ENCODE results near the gene MCM6.
"Not testable (repeated sequence)": the region's sequence is repeated elsewhere in the genome, so short reads cannot be mapped to it uniquely, and the experiment has no call there.

Gene MCM6

DNA sequence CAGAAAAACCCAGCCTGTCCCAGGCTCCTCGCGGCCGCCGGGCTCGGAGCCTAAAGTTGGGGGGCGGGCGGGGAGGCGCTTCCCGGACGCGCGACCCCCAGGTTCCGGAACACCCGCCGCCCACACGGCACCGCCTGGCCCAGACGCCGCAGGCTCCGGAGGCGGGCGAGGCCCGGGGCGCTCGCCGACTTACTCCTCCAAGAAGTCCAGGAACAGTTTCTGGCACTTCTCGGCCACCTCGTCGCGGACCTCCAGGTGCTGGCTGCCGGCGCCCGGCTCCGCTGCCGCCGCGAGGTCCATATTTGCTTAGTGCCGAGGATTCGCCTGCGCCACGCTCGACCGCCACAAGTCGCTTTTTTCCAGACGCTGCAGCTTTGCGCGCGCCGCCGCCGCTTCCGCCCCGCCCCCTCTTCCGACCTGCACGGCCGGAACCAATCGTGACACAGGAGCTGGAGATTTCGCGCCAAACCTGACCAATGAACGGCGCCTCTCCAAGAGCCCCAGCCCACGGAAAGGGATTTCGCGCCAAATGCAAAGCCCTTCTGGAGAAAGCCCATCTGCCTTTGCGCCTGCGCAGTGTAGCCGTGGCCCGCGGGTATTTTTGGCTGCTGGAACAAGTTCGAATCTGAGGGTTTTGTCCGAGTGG, at the start of gene MCM6:
MCM6 (minus strand) TSS at position 378 of the 646 bp plus-strand sequence; CDS start at position 300, 78 bp downstream.
- peak; percentile 95 for DNase-seq (ENCODE audit: low read depth)

DNA sequence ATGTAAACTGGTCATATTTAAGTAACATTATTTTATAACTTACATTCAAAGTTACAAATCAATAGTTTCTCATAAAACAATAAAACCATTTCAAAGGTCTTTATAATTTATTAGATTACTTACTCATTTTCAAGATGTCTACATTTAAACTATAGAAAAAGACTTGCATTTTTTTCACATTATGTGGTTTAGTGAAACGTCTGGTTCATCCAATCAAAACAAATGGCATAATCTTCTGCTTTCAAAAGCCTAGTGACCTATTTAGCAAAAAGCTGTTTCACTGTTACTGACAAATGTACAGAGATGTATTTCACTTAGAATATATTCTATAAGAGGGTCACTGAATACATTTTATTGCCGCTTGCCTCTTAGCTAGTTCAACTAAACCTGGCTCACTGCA, 49.3 kb upstream of the MCM6 start:
- DNase-seq (ENCODE audit: low read depth) = no peak

DNA sequence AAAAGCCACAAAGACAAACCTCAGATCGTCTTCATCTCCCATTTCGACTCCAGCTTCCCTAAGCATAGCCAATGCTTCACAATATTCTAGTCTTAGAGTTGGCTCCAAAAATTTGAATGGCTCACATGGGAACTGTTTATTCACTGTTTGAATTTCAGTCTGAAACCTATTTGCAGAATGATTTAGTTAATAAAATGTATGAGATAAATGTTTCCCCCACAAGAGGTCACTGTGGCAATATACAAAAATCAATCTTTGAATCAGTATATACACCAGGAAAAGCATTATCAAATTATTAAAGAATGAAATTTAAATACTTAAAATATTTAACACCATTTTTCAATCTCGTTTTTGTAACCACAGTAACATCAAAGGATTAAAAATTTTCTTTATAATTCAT, 40.0 kb upstream of the MCM6 start:
- DNase-seq (ENCODE audit: low read depth) = no peak

DNA sequence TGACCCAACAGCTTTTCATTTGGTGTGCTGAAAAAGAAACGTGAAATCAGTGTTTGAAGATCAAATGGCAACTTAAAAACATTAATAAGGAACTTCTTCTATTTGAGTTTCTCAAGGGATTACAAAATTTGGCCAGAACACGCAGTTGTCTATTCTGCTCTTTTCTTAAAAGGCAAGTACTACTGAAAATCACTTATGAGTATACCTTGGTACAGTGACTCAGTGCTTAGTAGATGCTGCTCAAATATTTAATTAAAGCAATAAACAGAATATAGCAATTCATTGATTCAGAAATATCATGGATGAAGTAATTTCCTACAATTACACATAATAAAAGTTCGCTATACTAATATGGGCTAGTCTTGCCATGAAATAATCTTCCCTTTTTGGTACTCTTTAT, 38.2 kb upstream of the MCM6 start:
- DNase-seq (ENCODE audit: low read depth) = no peak

DNA sequence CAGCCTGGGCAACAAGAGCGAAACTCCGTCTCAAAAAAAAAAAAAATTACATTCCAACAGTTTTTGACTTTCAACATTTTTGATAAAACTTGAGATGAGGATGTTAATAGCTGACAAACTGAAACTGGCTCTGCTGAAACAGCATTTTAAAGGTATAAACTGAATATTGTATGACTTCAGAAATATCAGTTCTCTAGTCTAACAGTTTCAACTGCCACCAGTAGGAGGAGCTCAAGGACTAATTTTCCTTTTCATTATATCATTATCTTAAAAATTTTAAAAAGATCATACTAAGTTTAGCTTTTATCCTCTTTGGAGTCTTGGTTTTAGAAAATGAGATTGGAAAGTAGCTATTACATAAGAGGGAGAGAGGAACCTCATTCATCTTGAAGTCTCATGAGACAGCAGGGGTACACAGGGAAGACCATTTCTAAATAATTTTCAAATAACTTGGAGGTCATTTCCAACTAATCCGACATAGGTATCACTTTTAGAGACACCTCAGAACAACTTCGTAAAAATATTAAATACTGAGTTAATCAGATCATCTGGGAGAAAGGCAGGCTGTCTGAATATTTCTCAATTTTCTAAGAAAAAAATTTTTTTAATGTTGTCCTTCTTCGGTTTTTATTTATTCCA, 37.6 kb upstream of the MCM6 start:
- no peak for DNase-seq (ENCODE audit: low read depth)

DNA sequence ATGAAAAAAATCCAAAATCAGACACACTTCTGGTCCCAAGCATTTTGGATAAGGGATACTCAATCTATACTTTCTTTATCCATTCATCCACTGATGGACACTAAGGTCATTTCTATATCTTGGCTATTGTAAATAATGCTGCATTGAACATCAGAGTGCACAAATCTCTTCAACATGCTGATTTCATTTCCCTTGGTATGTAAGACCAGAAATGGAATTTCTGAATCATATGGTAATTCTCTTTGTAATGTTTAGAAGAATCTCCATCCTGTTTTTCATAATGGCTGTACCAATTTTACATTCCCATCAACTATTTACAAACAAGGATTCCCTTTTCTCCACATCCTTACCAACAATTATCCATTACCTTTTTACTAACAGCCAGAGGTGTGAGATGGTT, 33.7 kb upstream of the MCM6 start:
- DNase-seq (ENCODE audit: low read depth) = no peak

DNA sequence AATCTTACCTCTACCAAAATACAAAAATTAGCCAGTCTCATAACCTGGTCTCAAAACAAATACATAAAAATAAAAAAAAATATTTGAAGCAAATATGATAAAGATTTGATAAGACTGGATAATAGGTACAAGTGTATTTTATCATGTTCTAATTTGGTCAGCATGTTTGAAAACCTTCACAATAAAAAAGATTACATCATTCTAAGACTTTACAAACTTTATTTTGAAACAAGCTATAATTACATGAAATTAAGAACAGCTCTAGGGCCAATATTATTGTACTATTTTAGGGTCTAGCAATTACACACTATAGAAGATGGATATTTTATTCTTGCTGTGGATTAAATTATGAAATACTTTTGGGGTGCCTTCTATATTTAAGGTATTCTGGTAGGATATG, 29.4 kb upstream of the MCM6 start:
- no peak for DNase-seq (ENCODE audit: low read depth)

DNA sequence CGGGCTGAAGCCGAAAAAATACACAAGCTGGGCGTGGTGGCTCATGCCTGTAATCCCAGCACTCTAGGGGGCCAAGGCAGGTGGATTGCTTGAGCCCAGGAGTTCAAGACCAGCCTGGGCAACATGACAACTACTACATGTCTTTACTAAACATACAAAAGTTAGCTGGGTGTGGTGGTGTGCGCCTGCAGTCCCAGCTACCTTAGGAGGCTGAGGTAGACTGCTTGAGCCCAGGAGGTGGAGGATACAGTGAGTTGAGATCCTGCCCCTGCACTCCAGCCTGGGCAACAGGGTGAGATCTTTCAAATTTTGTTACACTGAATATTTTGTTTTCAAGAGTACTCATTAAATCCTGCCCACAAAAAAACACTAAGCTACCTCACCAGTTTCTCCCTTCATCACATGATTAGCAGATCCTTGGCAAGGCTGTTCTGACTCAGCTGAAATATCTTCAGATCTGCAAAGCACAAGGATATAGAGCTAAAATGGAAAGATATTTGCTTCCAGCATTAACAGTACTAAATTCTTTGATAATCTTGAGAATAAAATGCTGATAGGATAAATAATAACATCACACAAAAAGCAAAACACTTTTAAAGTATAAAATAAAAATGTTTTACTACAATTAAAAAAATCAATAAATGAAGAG, 28.2 kb upstream of the MCM6 start:
- no peak for DNase-seq (ENCODE audit: low read depth)

DNA sequence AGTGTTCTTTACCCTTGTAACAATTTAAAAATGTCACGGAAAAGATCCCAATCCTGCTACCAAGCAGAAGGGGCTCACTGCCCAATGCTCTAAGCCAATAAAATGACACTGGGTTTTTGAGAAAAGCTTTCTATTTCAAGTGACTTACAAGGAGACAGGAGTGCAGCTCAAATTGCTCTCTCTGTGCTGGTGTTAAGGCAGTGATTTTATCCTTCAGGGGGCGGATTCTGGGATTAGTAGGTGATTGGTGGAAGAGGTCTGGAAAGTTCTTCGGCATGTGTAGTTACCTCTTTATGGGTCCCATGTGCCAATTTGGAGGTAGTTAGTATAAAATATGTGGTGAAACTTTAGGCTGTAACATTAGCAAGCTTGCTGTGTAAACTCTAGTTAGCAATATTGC, 27.4 kb upstream of the MCM6 start:
- DNase-seq (ENCODE audit: low read depth) = no peak

DNA sequence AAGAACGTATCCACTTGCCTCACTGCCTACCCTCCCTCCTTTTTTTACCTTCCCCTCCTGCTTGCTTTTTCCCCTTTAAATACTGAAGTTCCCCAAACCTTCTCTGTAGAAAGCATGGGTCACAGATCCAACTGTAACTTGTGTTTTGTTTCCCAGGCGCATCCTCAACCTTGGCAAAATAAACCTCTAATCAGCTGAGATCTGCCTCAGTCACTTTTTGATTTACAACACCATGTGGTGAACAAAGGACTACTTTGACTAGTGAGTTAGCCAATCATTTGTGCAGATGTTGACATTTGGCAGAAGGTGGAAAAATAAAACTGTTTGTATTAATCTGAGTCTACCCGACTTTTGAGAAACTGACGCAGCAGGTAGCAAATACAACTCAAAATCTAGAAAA, 23.3 kb upstream of the MCM6 start:
- DNase-seq (ENCODE audit: low read depth) = no peak

DNA sequence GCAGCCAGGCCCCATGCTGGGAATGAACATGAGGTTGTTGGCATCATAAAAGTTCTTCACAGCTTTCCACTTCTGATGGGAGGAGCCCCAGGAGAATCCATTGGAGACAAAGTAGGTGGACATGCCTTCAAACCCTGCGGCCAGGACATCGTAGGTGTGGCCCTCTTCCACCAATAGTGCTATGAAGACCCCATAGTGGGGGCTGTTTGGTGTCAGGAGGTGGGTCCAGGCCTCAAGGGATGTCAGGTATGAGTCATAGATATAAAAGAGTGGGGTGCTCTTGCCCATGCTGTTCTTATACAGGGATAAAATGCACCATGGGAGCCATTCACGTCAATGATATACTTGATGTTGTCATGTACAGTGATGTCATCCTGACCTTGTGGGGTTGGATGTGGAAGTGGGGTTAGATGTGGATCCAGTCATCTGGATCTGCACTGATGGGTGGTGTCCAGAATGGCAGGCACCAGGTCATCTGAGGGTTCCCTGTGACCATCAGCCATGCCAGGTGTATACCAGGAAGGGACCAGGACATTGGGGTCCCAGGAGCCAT, 22.1 kb upstream of the MCM6 start:
- DNase-seq (ENCODE audit: low read depth) = no peak

DNA sequence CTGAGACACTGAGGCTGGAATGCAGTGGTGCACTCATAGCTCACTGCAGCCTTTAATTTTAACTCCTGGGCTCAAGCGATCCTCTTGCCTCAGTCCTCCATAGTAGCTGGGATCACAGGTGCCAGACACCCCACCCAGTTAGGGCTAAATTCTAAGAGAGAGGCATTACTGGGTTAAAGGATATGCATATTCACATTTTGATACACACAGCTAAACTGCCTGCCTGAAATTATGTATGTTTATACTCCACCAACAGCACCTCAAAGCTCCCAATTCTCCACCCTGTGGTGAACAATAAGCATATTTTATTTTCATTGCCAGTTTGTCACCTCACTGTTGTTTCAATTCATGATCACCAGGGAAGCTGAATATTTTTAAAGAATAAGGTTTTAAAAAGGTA, 18.7 kb upstream of the MCM6 start:
- no peak for DNase-seq (ENCODE audit: low read depth)

DNA sequence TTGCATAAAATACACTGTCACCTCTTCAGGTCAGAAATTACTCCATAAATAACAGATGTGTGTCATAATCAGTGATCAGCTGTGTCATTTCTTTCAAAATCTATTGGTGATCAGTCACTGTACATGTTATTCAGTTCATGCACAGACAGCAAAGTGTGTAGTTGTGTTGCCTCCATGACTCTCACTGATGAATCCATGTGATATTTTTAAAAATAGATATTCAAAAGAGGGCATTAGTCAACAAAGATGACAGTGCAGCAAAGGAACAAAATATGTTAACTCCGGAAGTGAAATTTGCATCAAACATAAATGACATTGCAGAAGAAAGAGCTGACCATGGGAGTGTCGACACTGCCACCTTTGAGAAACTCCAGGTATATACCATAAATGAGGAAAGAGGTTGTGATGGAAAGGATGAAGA, 17.1 kb upstream of the MCM6 start:
- DNase-seq (ENCODE audit: low read depth) = no peak

DNA sequence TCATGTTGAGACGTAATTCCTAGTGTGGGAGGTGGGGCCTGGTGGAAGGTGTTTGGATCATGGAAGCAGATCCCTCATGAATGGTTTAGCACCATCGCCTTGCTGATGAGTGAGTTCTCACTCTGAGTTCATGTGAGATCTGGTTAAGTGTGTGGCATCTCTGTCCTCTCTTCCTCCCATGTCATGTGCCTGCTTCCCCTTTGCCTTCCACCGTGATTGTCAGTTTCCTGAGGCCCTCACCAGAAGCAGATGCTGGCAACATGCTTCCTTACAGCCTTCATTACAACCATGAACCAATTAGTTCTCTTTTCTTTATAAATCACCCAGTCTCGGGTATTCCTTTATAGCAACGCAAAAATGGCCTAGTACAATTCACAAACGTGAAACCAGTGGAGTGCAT, 14.6 kb upstream of the MCM6 start:
- no peak for DNase-seq (ENCODE audit: low read depth)

DNA sequence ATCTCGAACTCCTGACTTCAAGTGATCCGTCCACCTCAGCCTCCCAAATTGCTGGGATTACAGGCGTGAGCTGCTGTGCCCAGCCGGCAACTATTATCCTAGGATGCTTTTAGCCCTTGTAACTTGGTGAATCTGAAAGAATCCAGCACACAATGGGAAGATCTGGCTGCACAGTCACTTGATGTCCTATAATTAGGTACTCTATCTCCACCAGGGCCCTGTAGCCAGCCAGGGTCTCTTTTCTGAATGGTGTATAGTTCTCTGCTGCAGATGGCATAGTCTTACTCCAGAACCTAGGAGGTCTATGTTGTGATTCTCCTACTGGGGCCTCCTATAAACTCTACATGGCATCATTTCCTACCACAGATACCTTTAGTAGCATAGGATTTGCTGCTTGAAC, 13.9 kb upstream of the MCM6 start:
- DNase-seq (ENCODE audit: low read depth) = no peak

DNA sequence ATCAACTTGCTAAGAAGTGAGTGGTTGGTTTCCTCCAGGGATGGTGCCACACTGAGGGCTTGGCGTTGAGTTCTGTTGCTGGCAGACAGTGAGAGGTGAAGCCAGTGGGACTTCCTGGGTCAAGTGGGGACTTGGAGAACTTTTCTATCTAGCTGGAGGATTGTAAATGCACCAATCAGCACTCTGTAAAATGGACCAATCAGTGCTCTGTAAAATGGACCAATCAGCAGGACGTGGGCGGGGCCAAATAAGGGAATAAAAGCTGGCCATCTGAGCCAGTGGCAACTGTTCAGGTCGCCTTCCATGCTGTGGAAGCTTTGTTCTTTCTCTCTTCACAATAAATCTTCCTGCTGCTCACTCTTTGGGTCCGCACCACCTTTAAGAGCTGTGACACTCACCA, 12.3 kb upstream of the MCM6 start:
- not testable (repeated sequence) for DNase-seq (ENCODE audit: low read depth)

DNA sequence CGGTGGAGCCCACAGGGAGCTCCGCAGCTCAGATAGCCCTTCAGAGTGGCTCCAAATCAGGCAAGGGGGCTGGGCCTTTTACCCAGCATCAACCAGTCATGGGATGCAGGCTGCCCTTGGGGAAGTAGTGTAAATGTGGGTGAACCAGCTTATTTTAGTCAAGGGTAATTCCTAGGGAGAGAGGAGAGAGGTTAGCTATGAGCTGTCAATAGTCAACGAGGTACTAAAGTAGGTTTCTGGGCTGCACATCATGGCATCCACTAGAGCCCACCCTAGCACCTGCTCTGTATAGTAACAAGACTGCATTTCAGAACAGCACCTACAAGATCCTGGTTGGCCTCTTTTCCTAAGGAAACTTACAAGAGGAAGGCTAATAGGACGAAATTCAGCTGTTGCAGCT, 9.5 kb upstream of the MCM6 start:
- DNase-seq (ENCODE audit: low read depth) = no peak

DNA sequence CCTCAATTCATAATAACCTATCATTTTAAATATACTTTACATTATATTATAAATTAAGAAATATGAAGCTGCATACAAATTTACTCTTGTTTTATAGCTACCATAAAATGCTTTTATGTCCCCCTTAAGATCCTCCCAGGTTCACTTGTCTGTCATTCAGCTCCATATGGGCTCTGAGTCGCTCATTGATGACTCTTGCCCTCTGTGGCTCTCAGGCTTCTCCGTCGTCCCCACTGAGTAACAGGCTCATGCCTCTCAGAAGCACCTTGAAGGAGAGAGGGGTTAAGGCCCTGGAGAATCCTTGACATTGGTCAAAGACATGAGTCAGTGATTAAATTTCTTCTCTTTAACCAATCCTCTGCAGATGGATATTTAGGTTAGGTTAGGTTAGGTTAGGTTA, 6.2 kb upstream of the MCM6 start:
- DNase-seq (ENCODE audit: low read depth) = no peak

DNA sequence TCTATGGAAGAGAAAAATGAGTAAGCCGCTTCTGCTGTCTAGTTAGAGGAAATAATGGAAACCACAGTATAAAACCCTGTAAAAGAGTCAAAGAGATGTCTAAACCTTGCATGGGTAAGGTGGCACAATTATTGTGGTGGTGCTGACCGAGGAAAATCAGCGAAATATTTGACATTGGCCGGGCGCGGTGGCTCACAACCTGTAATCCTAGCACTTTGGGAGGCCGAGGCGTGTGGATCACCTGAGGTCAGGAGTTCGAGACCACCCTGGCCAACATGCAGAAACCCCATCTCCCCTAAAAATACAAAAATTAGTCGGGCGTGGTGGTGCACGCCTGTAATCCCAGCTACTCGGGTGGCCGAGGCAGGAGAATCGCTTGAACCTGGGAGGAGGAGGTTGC, 527 bp upstream of the MCM6 start:
- not testable (repeated sequence) for DNase-seq (ENCODE audit: low read depth)

DNA sequence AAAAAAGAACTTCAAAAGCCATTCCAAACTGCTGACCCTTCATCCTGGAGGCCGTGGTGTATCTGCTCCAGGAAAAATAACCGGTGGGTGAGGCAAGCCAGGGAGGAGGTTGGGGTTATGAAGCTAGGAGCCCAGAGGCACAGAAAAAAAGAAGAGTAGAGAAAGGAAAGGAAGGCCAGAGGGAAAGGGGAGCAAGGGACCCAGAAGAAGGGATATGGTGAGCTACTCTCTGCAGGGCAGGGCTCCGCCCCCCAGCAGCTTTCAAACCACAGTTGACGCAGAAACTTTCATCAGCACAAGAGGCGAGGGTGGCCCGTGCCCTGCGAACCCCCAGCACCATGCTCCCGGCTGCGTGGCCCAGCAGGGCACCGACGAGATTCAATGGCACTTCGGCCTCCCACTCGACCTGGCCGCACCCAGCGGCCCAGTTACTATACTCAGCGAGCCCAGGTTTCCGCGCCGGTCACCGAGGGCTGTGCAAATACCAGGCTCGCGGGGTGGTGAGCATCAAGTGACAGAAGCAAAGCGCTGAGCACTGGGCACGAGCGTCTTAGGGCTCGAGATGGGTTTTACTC, 665 bp downstream of the MCM6 start:
- peak; percentile 60 for DNase-seq (ENCODE audit: low read depth)

DNA sequence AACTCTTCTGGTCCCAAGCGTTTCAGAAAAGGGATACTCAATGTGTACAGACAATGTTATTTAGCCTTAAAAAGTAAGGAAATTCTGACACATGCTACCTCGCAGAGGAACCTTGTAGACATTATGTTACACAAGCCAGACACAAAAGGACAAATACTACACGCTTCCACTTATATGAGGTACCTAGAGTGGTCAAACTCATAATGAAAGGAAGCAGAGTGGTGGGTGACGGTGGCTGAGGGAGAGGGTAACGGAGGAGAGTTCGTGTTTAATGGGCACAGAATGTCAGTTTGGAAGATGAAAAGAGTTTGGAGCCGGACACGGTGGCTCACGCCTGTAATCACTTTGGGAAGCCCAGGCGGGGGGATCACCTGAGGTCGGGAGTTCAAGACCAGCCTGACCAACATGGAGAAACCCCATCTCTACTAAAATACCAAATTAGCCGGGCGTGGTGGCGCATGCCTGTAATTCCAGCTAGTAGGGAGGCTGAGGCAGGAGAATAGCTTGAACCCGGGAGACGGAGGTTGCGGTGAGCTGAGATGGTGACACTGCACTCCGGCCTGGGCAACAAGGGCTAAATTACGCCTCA, 1.4 kb downstream of the MCM6 start:
- no peak for DNase-seq (ENCODE audit: low read depth)

DNA sequence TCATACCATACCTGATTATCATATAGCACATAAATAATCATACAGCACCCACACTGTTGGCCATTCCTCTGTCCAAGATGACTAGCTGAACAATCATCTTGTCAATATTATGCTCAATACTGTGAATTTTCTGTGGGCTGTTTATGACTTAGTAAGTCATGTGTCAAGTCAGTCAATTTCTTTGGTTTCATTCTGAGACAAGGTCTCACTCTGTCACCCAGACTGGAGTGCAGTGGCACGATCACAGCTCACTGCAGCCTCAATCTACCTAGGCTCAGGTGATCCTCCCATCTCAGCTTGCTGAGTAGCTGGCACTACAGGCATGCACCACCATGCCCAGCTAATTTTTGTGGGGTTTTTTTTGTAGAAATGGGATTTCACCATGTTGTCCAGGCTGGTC, 5.7 kb downstream of the MCM6 start:
- no peak for DNase-seq (ENCODE audit: low read depth)

DNA sequence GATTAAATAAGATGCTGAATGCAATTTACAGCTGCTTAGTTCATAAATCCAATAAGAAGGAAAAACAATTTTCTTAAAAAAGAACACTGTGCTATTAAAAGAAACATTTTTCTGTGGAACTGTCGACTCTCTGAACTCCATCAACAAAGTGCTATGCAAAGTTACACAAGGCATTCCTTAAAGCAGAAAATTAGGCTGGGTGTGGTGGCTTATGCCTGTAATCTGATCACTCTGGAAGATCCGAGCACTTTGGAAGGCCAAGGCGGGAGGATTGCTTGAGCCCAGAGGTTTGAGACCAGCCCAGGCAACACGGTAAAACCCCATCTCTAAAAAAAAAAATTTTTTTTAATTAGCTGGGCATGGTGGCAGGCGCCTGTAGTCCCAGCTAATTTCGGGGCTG, 13.0 kb downstream of the MCM6 start:
- DNase-seq (ENCODE audit: low read depth) = no peak

All from T-helper 22 cell (primary cell).